GM23338 (cell line): ENCODE measurements around the gene C12orf60. TPM values are rescaled to one million over a fixed set of nuclear protein-coding genes. Genes with fewer than 3 reads are reported as not detected.

ENCODE experiments used
- ATAC-seq: fragments of 200-7000 bp; cut with Tn5 transposase; 3 replicates; pipeline ENCODE4 v1.9.1; 2020
- DNase-seq: peaks from one replicate; pipeline ENCODE4 v3.0.0-alpha.2; 2015; ENCODE audit warnings: low spot score
- H2AFZ ChIP-seq: fragments of 200-600 bp; sonication (generic); 2 replicates; pipeline ENCODE4 v1.8.0; 2016; ENCODE audit warnings: antibody characterized with exemption, mild to moderate bottlenecking, moderate library complexity
- H3F3A ChIP-seq: fragments of 200-600 bp; sonication (generic); replicated peaks from 2 replicates; pipeline ENCODE4 v1.8.0; 2017; ENCODE audit warnings: antibody characterized with exemption, mixed run types, low read depth
- H3K27ac ChIP-seq: fragments of 200-600 bp; sonication (generic); 2 replicates; pipeline ENCODE4 v1.6.1; 2016; ENCODE audit warnings: low read depth
- H3K27me3 ChIP-seq: fragments of 200-600 bp; sonication (generic); 2 replicates; pipeline ENCODE4 v1.8.0; 2016; ENCODE audit warnings: mild to moderate bottlenecking, mixed run types, moderate library complexity; ENCODE audit not compliant: insufficient read depth
- H3K36me3 ChIP-seq: fragments of 200-600 bp; sonication (generic); 2 replicates; pipeline ENCODE4 v1.8.0; 2016; ENCODE audit warnings: mild to moderate bottlenecking; ENCODE audit not compliant: insufficient read depth
- H3K4me1 ChIP-seq: fragments of 200-600 bp; sonication (generic); 2 replicates; pipeline ENCODE4 v1.8.0; 2016; ENCODE audit warnings: mild to moderate bottlenecking, moderate library complexity; ENCODE audit not compliant: insufficient read depth
- H3K4me2 ChIP-seq: fragments of 200-600 bp; sonication (generic); 2 replicates; pipeline ENCODE4 v1.7.1; 2017; ENCODE audit warnings: mixed run types
- H3K4me3 ChIP-seq: fragments of 200-600 bp; sonication (generic); 2 replicates; pipeline ENCODE4 v1.6.1; 2016; ENCODE audit warnings: mixed run types
- H3K79me2 ChIP-seq: fragments of 200-600 bp; sonication (generic); replicated peaks from 2 replicates; pipeline ENCODE4 v1.8.0; 2017; ENCODE audit warnings: mild to moderate bottlenecking; ENCODE audit not compliant: insufficient read depth
- H3K9me2 ChIP-seq: fragments of 200-600 bp; sonication (generic); 2 replicates; pipeline ENCODE4 v1.8.0; 2017; ENCODE audit not compliant: insufficient read depth
- H4K20me1 ChIP-seq: fragments of 200-600 bp; sonication (generic); replicated peaks from 2 replicates; pipeline ENCODE4 v1.8.0; 2017; ENCODE audit warnings: mild to moderate bottlenecking; ENCODE audit not compliant: insufficient read depth
- H3K27ac Mint-ChIP-seq: 2 replicates; pipeline ENCODE4 v1.8.0; 2020; ENCODE audit warnings: inconsistent platforms, mild to moderate bottlenecking, moderate library complexity, mixed read lengths
- H3K27me3 Mint-ChIP-seq: 3 replicates; pipeline ENCODE4 v1.8.0; 2022; ENCODE audit warnings: low read depth, mild to moderate bottlenecking, moderate library complexity, mixed read lengths, inconsistent platforms; ENCODE audit not compliant: insufficient read depth, poor library complexity
- H3K36me3 Mint-ChIP-seq: 3 replicates; pipeline ENCODE4 v1.8.0; 2021; ENCODE audit warnings: low read depth, mild to moderate bottlenecking, inconsistent platforms, moderate library complexity, mixed read lengths
- H3K4me1 Mint-ChIP-seq: 3 replicates; pipeline ENCODE4 v1.8.0; 2020; ENCODE audit warnings: mild to moderate bottlenecking, inconsistent platforms, mixed read lengths
- H3K4me3 Mint-ChIP-seq: 3 replicates; pipeline ENCODE4 v1.8.0; 2021; ENCODE audit warnings: moderate library complexity, mild to moderate bottlenecking, inconsistent platforms, mixed read lengths
- H3K9me3 Mint-ChIP-seq: 3 replicates; pipeline ENCODE4 v1.8.0; 2020; ENCODE audit warnings: moderate library complexity, mild to moderate bottlenecking, inconsistent platforms, mixed read lengths
- CREB1 ChIP-seq: fragments of 250-450 bp; sonication (Bioruptor Pico); IDR thresholded peaks from 2 replicates; pipeline ENCODE4 v1.5.0; 2020; ENCODE audit warnings: low read depth, mild to moderate bottlenecking, moderate library complexity
- EZH2 ChIP-seq: fragments of 200-600 bp; sonication (generic); IDR thresholded peaks from one replicate; pipeline ENCODE4 v1.8.0; 2017; ENCODE audit warnings: antibody characterized with exemption, mild to moderate bottlenecking, low read depth; ENCODE audit not compliant: unreplicated experiment
- POLR2AphosphoS5 ChIP-seq: IDR thresholded peaks from 2 replicates; pipeline ENCODE4 v1.6.1; 2016; ENCODE audit warnings: antibody characterized with exemption, low read depth
- REST ChIP-seq: IDR thresholded peaks from one replicate; pipeline ENCODE4 v1.6.1; 2018; ENCODE audit warnings: antibody characterized with exemption; ENCODE audit not compliant: unreplicated experiment
- STAT1 ChIP-seq: IDR thresholded peaks from one replicate; pipeline ENCODE4 v1.6.1; 2016; ENCODE audit warnings: antibody characterized with exemption; ENCODE audit not compliant: unreplicated experiment
- ZNF114 ChIP-seq: fragments of 250-450 bp; sonication (Bioruptor Pico); IDR thresholded peaks from 2 replicates; pipeline ENCODE4 v1.5.0; 2020; ENCODE audit warnings: mild to moderate bottlenecking, moderate library complexity
- polyA plus RNA-seq: library from polyadenylated mRNA; unstranded; fragments of >200 nt; fragmentation: Nextera tagmentation; extraction: Ambion mirVana; gene quantifications from 2 replicates; pipeline ENCODE4 v1.2.1, GENCODE V29; 2016
- total RNA-seq: library from RNA; depleted of rRNA; stranded (reverse); fragments of >200 nt; shearing (Covaris generic); gene quantifications from 2 replicates; pipeline ENCODE4 v1.2.3, GENCODE V29; 2014
- TF ChIP-seq, protein P1 (sequence below), 2 experiments: fragments of 200-600 bp in 1 of 2; sonication (generic) in 1 of 2; conservative IDR thresholded peaks; 2 replicates each; pipeline versions ENCODE4 v1.5.1 to v1.6.1; 2016 to 2017; ENCODE audit warnings: antibody characterized with exemption in 2 of 2, low read depth in 2 of 2, mild to moderate bottlenecking in 2 of 2, moderate library complexity in 1 of 2
- TF ChIP-seq, protein P2 (sequence below): fragments of 250-450 bp; sonication (Bioruptor Pico); IDR thresholded peaks from 2 replicates; pipeline ENCODE4 v1.5.0; 2020; ENCODE audit warnings: mild to moderate bottlenecking, moderate library complexity

C12orf60 gene
- total and polyA plus RNA-seq, 2 experiments from 2014 or later: 1.7 to 2.3 TPM

- no peak for ATAC-seq
- Mint-ChIP-seq H3K27me3 (peaks cover 1% of the 10 kb centered on the region), H3K4me3 (no peak overlapping the region), H3K4me1 (no peaks in the 10 kb centered on the region), H3K36me3 (no peaks in the 10 kb centered on the region), H3K9me3 (no peaks in the 10 kb centered on the region), H3K27ac (no peak overlapping the region)
- no peaks in the 10 kb centered on the region for H3F3A ChIP-seq
- no peak overlapping the region for H3K4me3 ChIP-seq
- H3K79me2 ChIP-seq: no peaks in the 10 kb centered on the region
- no peaks in the 10 kb centered on the region for H3K27me3 ChIP-seq
- no peaks in the 10 kb centered on the region for H3K4me1 ChIP-seq
- no peaks in the 10 kb centered on the region for H3K36me3 ChIP-seq
- H4K20me1 ChIP-seq: no peaks in the 10 kb centered on the region
- no peak overlapping the region for H3K27ac ChIP-seq
- no peak overlapping the region for H2AFZ ChIP-seq
- no peaks in the 10 kb centered on the region for H3K9me2 ChIP-seq
- DNase-seq: no peak
- no peak overlapping the region for H3K4me2 ChIP-seq
- TF ChIP-seq POLR2AphosphoS5: no peak
- TF ChIP-seq STAT1: no peak
- TF ChIP-seq, protein P1, sequence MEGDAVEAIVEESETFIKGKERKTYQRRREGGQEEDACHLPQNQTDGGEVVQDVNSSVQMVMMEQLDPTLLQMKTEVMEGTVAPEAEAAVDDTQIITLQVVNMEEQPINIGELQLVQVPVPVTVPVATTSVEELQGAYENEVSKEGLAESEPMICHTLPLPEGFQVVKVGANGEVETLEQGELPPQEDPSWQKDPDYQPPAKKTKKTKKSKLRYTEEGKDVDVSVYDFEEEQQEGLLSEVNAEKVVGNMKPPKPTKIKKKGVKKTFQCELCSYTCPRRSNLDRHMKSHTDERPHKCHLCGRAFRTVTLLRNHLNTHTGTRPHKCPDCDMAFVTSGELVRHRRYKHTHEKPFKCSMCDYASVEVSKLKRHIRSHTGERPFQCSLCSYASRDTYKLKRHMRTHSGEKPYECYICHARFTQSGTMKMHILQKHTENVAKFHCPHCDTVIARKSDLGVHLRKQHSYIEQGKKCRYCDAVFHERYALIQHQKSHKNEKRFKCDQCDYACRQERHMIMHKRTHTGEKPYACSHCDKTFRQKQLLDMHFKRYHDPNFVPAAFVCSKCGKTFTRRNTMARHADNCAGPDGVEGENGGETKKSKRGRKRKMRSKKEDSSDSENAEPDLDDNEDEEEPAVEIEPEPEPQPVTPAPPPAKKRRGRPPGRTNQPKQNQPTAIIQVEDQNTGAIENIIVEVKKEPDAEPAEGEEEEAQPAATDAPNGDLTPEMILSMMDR (conservative IDR thresholded peaks at IDR 0.05; ENCODE audit: low read depth in 2 of 2): no peak
- no peak for TF ChIP-seq EZH2
- no peak for TF ChIP-seq CREB1 (CRISPR knock-in tag)
Observed at GRCh38 chr12:14811486-14811885, 8.0 kb downstream of the C12orf60 start.

GRCh38 chr12:14814014-14814413 lies 10.5 kb downstream of the C12orf60 start, which contains the start of gene SMCO3:
Gene SMCO3 (minus strand): TSS chr12:14814182. CDS start chr12:14806680, 7,502 bp downstream.
- no peaks in the 10 kb centered on the region; the same call in 1 of the 2 replicates for H3K9me2 ChIP-seq
- no peaks in the 10 kb centered on the region for H3K79me2 ChIP-seq
- H3K4me1 Mint-ChIP-seq: no peaks in the 10 kb centered on the region
- H4K20me1 ChIP-seq: no peaks in the 10 kb centered on the region
- no peak for DNase-seq
- H3K27me3 ChIP-seq: no peaks in the 10 kb centered on the region
- no peak within 1 kb of the TSS for H3K27ac Mint-ChIP-seq
- peaks cover 3% of the 10 kb centered on the region for H3K27me3 Mint-ChIP-seq
- H3K4me3 Mint-ChIP-seq: no peak within 1 kb of the TSS
- no peak within 1 kb of the TSS for H3K4me2 ChIP-seq
- no peaks in the 10 kb centered on the region for H3F3A ChIP-seq
- H3K9me3 Mint-ChIP-seq: no peaks in the 10 kb centered on the region
- H3K36me3 Mint-ChIP-seq: no peaks in the 10 kb centered on the region
- H3K36me3 ChIP-seq: no peaks in the 10 kb centered on the region
- no peak within 1 kb of the TSS for H3K27ac ChIP-seq
- no peak within 1 kb of the TSS for H2AFZ ChIP-seq
- H3K4me3 ChIP-seq: no peak within 1 kb of the TSS
- no peaks in the 10 kb centered on the region for H3K4me1 ChIP-seq
- ATAC-seq: no peak
- no peak for TF ChIP-seq ZNF114 (CRISPR knock-in tag)
- TF ChIP-seq, protein P2, sequence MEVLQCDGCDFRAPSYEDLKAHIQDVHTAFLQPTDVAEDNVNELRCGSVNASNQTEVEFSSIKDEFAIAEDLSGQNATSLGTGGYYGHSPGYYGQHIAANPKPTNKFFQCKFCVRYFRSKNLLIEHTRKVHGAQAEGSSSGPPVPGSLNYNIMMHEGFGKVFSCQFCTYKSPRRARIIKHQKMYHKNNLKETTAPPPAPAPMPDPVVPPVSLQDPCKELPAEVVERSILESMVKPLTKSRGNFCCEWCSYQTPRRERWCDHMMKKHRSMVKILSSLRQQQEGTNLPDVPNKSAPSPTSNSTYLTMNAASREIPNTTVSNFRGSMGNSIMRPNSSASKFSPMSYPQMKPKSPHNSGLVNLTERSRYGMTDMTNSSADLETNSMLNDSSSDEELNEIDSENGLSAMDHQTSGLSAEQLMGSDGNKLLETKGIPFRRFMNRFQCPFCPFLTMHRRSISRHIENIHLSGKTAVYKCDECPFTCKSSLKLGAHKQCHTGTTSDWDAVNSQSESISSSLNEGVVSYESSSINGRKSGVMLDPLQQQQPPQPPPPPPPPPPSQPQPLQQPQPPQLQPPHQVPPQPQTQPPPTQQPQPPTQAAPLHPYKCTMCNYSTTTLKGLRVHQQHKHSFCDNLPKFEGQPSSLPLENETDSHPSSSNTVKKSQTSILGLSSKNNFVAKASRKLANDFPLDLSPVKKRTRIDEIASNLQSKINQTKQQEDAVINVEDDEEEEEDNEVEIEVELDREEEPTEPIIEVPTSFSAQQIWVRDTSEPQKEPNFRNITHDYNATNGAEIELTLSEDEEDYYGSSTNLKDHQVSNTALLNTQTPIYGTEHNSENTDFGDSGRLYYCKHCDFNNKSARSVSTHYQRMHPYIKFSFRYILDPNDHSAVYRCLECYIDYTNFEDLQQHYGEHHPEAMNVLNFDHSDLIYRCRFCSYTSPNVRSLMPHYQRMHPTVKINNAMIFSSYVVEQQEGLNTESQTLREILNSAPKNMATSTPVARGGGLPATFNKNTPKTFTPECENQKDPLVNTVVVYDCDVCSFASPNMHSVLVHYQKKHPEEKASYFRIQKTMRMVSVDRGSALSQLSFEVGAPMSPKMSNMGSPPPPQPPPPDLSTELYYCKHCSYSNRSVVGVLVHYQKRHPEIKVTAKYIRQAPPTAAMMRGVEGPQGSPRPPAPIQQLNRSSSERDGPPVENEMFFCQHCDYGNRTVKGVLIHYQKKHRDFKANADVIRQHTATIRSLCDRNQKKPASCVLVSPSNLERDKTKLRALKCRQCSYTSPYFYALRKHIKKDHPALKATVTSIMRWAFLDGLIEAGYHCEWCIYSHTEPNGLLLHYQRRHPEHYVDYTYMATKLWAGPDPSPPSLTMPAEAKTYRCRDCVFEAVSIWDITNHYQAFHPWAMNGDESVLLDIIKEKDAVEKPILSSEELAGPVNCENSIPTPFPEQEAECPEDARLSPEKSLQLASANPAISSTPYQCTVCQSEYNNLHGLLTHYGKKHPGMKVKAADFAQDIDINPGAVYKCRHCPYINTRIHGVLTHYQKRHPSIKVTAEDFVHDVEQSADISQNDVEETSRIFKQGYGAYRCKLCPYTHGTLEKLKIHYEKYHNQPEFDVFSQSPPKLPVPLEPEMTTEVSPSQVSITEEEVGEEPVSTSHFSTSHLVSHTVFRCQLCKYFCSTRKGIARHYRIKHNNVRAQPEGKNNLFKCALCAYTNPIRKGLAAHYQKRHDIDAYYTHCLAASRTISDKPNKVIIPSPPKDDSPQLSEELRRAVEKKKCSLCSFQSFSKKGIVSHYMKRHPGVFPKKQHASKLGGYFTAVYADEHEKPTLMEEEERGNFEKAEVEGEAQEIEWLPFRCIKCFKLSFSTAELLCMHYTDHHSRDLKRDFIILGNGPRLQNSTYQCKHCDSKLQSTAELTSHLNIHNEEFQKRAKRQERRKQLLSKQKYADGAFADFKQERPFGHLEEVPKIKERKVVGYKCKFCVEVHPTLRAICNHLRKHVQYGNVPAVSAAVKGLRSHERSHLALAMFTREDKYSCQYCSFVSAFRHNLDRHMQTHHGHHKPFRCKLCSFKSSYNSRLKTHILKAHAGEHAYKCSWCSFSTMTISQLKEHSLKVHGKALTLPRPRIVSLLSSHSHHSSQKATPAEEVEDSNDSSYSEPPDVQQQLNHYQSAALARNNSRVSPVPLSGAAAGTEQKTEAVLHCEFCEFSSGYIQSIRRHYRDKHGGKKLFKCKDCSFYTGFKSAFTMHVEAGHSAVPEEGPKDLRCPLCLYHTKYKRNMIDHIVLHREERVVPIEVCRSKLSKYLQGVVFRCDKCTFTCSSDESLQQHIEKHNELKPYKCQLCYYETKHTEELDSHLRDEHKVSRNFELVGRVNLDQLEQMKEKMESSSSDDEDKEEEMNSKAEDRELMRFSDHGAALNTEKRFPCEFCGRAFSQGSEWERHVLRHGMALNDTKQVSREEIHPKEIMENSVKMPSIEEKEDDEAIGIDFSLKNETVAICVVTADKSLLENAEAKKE (CRISPR knock-in tag): no peak
- TF ChIP-seq REST: no peak
- TF ChIP-seq, protein P1 (conservative IDR thresholded peaks at IDR 0.05; ENCODE audit: low read depth in 2 of 2): no peak
